MV-4-11 (cell line): ENCODE results near the gene SFI1.
"Not testable (repeated sequence)": the region's sequence is repeated elsewhere in the genome, so short reads cannot be mapped to it uniquely, and the experiment has no call there.

Experiments
- DNase-seq: peaks from one replicate; lab custom pipeline; 2025; lab: John Stamatoyannopoulos, UW

SFI1 gene

DNA sequence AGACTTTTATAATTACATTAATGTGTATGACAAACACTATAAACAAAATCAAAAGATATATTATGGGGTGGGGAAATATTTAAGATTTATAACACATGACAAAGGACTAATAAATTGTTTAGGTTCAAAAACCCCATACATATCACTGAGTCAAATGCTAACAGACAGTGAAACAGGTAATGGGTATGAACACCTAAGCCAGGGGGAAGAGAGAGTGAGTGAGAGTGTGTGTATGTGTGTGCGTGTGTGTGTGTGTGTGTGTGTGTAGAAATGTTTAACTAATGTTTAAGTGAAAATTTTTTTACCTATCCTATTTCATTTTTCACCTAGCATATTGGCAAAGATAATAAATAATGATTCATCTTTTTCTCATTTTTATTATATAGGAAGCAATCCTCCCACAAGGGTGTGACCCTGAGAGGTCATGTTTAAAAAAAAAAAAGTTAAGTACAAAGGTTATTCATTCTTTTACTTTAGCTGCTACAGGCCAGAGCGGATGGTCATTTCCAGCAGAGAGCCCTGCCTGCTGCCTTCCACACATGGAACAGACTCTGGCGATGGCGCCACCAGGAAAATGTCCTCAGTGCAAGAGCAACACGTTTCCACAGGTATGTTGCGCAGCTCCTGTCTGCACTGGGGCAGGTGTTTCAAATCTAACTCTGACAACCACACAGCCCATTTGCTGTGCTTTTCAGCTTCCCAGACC lies 92.8 kb downstream of the SFI1 start:
- no peak for DNase-seq

DNA sequence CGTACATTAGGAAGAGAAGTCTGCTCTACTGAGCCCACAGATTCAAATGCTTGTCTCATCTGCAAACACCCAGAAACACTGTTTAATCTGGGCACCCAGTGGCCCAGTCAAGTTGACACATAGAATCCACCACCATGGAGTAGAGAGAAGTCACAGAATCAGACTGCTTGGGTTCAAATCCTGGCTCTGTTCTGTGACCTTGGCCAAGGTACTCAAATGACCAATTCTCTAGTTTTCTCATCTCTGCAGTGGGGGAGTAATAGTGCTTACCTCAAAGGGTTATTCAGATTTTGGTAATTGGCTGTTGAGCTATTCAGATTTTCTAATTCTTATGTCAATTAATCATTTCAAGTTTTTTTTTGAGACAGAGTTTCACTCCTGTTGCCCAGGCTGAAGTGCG lies 93.8 kb downstream of the SFI1 start:
- not testable (repeated sequence) for DNase-seq

DNA sequence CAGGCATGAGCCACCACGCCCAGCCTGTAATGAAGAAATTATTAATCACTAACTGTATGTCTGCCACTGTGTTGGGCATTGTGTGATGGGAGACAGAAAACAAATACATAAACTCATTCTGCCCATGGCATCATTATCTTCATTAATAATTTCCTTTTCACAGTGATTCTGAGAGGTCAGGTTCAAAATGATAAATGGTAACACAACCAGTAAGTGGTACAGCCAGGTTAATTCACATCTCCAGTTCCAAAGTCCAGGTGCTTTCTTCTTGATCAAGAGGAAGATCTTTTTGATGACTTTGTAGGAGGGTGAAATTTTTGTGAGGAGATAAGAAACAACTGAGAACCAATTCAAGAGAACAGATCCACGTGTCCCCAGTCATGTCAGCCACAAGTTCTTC lies 98.9 kb downstream of the SFI1 start:
- DNase-seq, result no peak

DNA sequence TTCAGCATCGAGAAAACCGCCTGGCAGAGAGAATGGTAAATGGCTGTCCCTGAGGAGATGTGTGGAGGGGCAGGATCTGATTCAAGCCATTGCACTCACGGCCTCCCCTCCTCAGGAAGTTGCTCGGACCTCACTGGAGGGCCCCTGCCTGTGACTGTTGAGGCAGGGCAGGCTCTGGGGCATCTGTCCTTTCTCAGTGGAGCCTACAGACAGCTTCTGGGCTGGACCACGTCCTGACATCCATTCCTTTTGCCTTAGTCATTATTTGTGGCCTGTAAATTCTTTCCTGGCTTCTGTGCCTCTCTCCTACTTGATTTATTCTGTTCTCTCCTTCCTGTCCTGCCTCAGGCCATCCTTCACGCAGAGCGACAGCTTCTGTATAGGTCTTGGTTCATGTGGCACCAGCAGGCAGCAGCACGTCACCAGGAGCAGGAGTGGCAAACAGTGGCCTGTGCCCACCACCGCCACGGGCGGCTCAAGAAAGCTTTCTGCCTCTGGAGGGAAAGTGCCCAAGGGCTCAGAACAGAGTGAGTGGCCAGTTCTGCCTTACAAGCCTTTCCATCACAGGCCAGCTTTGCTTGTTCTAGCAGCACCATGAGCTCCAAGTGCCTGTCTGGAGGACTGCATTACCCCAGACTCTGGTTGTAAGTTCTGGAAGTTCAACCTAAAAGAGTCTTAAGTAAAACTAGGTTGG lies 106.1 kb downstream of the SFI1 start:
- DNase-seq, result no peak

DNA sequence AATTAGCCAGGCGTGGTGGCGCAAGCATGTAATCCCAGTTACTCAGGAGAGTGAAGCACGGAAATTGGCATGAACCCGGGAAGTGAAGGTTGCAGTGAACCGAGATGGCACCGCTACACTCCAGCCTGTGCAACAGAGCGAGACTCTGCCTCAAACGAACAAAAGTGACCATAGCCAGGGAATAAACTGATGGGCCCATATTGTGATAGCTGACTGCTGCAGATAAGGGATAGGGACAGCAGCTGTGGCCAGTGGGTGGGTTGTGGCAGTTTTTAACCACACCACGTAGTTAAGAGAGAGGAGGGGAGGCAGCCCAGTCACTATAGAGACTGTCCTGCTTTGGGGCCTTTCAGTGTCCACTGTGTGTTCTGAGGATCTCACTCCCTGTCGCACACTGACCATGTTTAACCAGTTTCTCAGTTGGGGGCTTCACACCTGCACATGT lies 106.8 kb downstream of the SFI1 start:
- DNase-seq, result no peak

DNA sequence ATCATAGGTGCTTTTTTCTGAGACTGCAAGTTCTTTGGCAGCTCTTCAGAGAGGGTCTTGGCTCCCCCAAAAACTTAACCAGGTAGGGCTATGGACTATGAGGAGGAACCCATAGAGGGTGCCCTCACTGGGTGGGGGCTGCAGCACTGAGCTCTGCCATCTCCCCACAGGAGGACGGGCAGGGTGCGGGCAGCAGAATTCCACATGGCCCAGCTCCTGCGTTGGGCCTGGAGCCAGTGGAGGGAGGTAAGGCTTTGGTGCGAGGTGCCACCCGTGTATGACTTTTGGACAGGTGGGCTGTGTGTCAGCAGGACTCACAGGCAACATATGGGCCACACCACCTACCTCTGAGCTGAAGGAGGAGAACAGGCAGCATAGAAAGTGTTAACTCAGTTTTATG lies 107.2 kb downstream of the SFI1 start:
- no peak for DNase-seq

DNA sequence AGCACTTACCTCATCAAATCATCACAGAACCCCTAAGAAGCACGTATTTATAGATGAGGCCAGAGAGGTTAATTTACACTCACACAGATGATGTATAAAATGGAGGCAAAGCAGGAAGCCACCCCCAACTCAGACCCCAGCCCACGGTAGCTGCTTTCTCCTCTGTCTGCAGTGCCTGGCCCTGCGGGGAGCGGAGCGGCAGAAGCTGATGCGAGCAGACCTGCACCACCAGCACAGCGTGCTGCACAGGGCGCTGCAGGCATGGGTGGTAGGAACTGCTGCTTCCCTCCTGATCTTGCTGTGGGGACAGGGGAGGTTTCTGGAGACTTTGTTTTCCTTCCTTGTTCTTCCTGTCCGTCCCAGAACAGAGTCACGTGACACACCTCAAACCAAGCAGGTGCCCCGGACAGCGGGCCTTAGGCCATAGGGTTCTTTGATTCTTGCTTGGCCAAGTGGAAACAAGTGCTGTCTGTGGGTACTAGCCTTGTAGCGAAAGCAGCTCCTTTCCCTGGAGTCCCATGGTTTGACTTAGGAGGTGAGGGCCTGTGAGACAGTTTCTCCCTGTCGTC lies 107.9 kb downstream of the SFI1 start:
- DNase-seq, result no peak

DNA sequence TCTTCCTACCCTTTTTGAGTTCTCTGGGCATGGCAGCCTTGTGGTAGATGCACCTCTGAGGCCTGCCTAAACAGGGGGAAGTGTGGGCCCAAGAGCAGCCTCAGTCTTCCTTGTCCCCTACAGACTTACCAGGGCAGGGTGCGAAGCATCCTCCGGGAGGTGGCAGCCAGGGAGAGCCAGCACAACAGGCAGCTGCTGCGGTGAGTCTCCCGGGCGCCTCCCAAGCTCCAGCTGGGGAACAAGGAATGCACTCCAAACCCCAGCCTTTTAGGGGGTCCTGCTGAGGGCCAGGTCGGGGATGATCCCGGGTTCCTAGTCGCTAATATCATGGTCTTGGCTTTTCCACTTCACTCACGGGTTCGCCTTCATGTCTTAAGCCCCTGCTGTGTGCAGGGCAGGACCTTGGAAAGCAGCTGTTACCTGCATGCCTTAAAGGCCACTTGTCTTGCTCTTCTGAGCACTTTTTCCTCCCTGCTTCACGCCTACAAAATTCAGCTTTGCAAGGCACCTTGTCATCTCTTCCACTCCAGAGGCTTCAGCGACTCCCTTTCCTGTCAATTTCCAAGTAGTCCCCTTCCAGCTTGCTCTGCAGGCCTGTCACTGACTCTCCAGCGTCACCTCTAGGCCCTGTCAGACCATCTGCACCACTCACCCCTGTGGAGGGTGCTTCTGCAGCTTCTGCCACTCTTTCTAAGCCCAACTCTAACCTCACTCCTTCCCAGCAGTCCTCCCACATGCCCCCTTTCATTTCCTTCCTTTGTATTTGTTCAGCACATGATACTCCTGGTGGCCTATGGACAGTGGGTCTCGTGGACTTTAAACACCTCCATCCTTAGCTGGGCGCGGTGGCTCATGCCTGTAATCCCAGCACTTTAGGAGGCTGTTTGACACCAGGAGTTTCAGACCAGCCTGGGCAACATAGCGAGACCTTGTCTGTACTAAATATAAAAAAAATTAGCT lies 108.7 kb downstream of the SFI1 start:
- no peak for DNase-seq

DNA sequence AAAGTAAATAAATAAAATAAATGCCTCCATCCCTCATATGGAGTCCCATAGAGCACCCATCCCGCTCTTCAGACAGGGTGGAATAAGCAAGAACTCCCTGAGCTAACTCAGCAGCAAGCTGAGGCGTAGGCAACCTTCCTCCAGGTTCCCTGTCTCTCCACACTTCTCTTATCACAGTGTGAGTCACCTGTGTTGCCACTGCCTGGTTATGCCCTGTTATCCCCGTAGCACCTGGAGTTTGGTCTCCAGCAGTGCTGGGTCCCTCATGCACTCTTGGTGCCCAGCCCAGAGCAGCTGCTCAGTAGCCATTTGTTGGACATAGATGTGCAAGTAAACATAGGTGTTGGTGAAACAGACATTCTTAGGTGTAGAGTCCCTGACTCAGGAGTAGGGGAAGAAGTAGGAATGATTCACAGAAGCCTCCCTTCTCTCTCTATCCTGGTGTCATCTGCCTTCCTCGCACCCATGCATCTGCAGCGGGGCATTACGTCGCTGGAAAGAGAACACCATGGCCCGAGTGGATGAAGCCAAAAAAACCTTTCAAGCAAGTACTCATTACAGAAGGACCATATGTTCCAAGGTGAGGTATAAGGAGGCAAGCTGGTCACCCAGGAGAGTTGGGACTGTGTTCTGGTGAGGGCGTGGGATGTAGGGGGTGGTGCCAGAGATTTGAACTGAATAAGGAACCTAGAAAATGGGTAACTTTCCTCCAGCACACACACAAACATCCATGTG lies 109.7 kb downstream of the SFI1 start:
- no peak for DNase-seq

DNA sequence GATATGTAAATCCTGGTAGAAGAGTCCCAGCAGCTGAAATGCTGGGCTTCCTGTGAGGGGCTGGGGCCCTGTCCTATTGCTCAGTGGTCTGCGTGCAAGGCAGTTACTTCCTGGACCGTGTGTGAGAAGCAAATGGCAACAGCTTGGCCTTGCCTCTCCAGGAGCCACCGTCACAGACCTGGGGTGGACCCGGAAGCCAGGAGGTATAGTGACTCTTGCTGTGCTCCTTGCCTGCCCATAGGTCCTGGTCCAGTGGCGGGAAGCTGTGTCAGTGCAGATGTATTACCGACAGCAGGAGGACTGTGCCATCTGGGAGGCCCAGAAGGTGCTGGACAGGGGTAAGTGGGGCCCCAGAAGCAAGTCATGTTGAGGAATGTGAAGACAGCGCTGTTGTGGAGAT lies 111.4 kb downstream of the SFI1 start:
- no peak for DNase-seq

DNA sequence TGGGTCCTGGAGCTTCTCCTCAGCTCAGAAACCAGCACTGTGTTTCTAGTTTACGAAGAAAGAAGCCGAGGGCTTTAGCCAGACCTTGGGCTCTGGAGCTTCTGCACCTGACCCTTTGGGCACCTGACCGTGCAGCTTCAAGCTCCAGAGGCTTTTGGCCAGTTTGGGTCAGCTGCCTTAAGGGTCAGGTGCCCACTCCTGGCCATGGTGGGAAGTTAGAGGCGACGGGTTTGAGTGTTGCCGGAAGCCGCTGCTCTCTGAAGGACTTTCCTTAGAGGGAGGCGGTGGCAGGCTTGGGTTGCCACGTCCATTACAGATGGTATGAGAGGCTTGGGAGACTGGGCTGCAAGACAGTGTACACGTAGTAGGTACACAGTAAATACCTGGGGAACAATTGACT lies 113.4 kb downstream of the SFI1 start:
- DNase-seq, result no peak

DNA sequence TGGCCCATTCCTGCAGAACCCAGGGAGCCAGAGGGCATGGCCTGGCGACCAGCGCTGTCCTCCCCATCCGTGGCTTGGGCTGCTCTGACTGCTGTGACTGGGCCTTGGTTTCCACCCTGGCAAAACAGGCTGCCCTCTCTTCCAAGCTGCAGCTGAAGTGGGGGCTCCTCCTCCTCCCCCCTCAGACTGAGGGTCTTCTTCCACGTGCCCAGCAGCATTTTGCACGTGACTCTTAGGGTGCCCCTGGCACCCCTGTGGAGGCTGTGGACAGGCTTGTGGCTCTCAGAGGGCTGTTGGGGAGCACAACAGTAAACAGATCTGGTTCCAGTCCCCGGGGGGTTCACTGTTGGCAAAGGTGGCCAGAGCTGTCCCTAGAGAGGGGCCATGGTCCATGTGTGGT lies 114.3 kb downstream of the SFI1 start:
- no peak for DNase-seq

DNA sequence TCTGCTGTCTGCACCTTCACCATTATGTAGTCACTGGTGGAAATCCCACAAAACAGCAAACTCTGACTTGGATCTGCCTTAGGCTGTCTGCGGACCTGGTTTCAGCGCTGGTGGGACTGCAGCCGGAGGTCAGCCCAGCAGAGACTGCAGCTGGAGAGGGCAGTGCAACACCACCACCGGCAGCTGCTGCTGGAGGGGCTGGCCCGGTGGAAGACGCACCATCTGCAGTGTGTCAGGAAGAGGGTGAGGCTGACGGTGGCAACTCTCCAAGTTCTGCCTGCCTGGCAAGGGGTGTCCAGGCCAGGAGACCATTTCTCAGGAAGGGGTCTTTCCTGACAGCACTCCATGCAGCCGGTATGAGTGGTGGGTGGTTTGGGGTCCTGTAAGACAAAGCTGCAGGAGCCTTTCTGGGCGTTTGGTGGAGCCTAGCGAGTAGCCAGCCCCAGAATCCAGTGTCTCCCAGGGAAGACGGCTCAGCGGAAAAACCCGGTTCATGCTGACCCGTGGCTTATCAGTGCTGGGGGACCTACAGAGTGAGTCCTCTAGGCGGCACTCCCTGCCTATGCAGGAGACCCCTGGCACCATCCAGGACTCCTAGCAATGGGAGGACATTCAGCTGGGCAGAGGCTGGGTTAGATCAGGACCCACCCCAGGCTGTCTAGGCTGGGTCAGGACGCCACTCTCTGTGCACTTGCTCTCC lies 114.9 kb downstream of the SFI1 start:
- DNase-seq, result no peak

DNA sequence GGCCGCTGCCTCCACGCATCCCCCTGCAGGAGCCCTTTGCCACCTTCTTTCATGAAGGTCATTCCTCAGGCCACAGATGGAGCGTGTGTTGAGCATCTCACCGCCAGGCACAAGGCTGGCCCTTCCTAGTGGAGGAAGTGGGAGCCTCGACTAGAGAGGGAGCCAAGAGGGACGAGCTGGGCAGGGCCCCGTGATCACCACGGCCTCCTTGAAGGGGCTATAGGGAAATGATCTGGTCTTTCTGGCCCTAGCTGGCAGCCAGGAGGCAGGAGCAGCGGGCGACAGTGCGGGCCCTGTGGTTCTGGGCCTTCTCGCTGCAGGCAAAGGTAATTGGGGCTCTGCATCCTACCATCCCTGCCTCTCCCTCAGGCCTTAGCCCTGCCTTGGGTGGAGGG lies 116.6 kb downstream of the SFI1 start:
- DNase-seq, result no peak

DNA sequence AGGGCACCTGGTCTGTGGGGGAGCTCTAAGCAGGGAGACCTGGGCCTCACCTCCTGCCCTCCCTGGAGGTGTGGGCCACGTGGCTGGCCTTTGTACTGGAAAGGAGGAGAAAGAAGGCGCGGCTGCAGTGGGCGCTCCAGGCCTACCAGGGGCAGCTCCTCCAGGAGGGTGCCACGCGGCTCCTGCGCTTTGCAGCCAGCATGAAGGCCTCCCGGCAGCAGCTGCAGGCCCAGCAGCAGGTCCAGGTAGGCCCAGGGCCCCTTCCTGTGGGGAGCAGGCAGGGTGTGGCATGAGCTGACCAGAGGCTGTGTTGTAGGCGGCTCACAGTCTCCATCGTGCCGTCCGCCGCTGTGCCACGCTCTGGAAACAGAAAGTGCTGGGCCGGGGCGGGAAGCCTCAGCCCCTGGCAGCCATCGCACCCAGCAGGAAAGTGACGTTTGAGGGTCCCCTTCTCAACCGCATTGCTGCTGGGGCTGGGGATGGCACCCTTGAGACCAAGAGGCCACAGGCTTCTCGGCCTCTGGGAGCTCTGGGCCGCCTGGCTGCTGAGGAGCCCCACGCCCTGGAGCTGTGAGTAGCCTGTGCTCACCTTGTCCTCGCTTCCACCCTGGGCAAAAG lies 117.1 kb downstream of the SFI1 start:
- DNase-seq, result no peak

DNA sequence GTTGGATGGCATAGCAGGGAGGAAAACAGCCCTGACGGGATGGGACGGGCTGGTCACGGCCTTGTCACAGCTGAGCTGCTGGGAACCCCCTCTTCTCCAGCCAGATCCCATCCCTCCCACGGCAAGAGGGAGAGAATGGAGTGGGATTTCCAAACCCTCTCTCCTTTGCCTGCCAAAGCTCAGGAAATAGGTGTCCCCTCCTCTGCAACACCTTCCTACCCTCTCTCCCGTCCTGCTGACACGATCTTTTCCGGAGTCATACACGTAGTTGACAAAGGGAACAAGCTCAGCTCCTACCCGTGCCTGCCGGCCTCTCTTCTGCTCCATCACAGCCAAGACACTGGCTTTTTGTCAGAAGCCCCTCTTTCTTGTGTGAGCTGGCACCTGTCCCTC lies 117.6 kb downstream of the SFI1 start:
- no peak for DNase-seq

DNA sequence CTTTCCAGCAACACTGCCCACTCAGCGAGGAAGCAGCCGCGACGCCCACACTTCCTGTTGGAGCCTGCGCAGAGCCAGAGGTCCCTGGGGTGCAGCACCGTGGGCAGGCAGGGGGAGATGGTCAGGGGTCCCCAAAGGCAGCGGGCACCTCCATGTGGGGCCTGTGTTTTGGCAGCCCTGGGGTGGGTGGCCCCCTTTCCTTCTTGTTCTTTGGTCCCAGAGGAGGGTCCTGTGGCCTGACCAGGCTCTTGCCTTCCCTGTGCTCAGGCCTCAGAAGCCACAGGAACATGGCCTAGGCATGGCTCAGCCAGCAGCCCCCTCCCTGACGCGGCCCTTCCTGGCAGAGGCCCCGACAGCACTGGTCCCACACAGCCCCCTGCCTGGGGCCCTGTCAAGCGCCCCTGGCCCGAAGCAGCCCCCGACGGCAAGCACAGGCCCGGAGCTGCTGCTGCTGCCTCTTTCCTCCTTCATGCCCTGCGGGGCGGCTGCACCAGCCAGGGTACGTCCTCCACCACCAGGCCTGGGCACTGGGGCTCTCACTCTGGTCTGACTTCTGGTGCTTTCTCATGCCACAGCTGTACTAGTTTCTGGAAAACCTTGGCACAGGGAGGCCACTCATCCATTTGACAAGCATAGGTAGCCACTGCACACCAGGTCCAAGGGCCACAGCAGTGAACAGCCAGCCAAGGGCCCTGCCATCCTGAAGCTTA lies 118.6 kb downstream of the SFI1 start:
- no peak for DNase-seq

DNA sequence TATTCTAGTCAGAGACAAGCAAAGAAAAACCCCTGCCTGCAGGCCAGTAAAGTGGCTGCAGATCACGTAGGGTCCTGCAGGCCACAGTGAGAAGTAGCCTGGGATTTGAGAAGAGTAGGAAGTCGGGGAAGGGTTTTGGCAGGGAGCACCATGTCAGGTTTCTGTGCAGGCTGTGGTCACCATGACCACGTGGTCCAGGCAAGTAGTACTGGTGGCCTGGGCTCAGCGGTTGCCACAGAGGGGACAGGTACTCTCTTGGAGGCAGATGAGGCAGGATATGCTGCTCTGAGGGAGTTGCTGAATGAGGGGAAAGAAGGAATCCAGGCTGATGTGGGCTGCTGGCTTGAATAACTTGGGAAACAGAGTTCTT lies 119.1 kb downstream of the SFI1 start:
- peak; percentile 21 for DNase-seq

DNA sequence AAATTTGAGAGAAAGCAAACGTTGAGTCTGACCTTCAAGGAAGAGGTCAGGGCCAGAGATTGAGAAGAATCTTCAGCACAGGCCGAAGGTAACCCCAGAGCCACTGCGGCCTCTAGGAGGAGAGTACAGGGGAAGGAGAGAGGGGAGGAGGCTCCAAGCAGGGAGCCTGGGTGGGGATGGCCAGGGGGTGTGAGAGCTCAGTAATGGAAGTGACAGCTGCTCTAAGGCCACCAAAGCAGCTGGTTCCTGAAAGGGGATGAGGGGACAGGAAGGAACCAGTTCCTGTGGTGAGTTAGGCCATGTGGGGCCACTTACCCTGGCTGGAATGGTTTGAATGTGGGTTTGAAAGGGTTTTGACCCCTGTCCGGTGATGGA lies 119.6 kb downstream of the SFI1 start:
- DNase-seq, result peak; percentile 70
